ENCODE data around the gene ACVR1. TPM values are rescaled to one million over a fixed set of nuclear protein-coding genes. Genes with fewer than 3 reads are reported as not detected.
A peak's percentile ranks its signal among the peaks of the same experiment; 100 is the strongest.

Gene ACVR1
- polyA plus RNA-seq, 1 of the 3 experiments (the other 2 are of a cell fraction): 22.4 TPM

GRCh38 chr2:157833721-157834120, 42.4 kb downstream of the ACVR1 start:
- no peaks in the 10 kb centered on the region for H4K20me1 ChIP-seq (ENCODE audit: insufficient read depth)
- peaks cover 31 to 56% of the 10 kb centered on the region in 2 experiments for H3K4me1 ChIP-seq (ENCODE audit: control insufficient read depth in 1 of 2, insufficient read depth in 2 of 2, low read depth in 1 of 2, low read length in 1 of 2)
- no peak overlapping the region for H2AFZ ChIP-seq (ENCODE audit: low read depth)
- 97% methylated on average over 1 of the region's 1 CpG for WGBS (ENCODE audit: low lambda C conversion rate)
- no peaks in the 10 kb centered on the region for H3K36me3 ChIP-seq (replicated peaks in 1 of 2; ENCODE audit: control insufficient read depth in 1 of 2, insufficient read depth in 2 of 2, low read length in 1 of 2)
- no peaks in the 10 kb centered on the region for H3K27me3 ChIP-seq (ENCODE audit: insufficient read depth)
- POLR2A ChIA-PET: interaction anchor here (0.6 kb wide), 1 partner anchor 651 kb away, joined by 3 read pairs; no protein-coding TSS in a partner anchor
- H3K9me3 ChIP-seq: no peaks in the 10 kb centered on the region
- TF ChIP-seq FOXJ3 (CRISPR knock-in tag; IDR thresholded peaks at IDR 0.05) (no peak), ELF1 (IDR thresholded peaks at IDR 0.05) (no peak), MAX (IDR thresholded peaks at IDR 0.05; ENCODE audit: low read depth) (no peak), RXRA (IDR thresholded peaks at IDR 0.05; ENCODE audit: borderline replicate concordance, low read depth) (no peak), JUND (IDR thresholded peaks at IDR 0.05) (no peak), POLR2AphosphoS5 (IDR thresholded peaks at IDR 0.05; ENCODE audit: low read depth, low read length) (no peak), RFX5 (IDR thresholded peaks at IDR 0.05; ENCODE audit: low read length) (no peak), RAD21 (IDR thresholded peaks at IDR 0.05; ENCODE audit: low read length) (no peak), GATA2 (CRISPR knock-in tag; IDR thresholded peaks at IDR 0.05) (no peak), TEAD4 (IDR thresholded peaks at IDR 0.05; ENCODE audit: borderline replicate concordance, insufficient read depth) (no peak), TAF1 (IDR thresholded peaks at IDR 0.05; ENCODE audit: borderline replicate concordance, low read depth, low read length) (no peak), CTCF (IDR thresholded peaks at IDR 0.05) (no peak), MXI1 (IDR thresholded peaks at IDR 0.05; ENCODE audit: low read depth, low read length) (no peak), USF1 (IDR thresholded peaks at IDR 0.05; ENCODE audit: borderline replicate concordance, low read depth) (no peak), YY1 (IDR thresholded peaks at IDR 0.05; ENCODE audit: low read depth) (no peak)
- DNase-seq: no peak
- H3K9ac ChIP-seq: no peak overlapping the region
- H3F3A ChIP-seq (replicated peaks; ENCODE audit: insufficient read depth): peaks cover 26% of the 10 kb centered on the region
- H3K4me3 ChIP-seq (ENCODE audit: low read depth in 2 of 2, low read length in 1 of 2): no peak overlapping the region
- CTCF ChIA-PET: interaction anchor here (1.4 kb wide), 1 partner anchor 138 kb away, joined by 4 read pairs; no protein-coding TSS in a partner anchor
- H3K4me2 ChIP-seq: no peak overlapping the region
- no peak overlapping the region for H3K27ac ChIP-seq (ENCODE audit: low read depth in 2 of 2, low read length in 1 of 2)
- H3K9me2 ChIP-seq: no peaks in the 10 kb centered on the region
- peaks cover 52% of the 10 kb centered on the region for H3K79me2 ChIP-seq (ENCODE audit: insufficient read depth)

- peak overlapping the region; percentile 49; the same call in 1 of the 2 replicates for H3K4me2 ChIP-seq
- ChIA-PET POLR2A (no interaction called here), CTCF (no interaction called here)
- no peak for TF ChIP-seq YY1 (IDR thresholded peaks at IDR 0.05; ENCODE audit: low read depth)
- TF ChIP-seq MAX (IDR thresholded peaks at IDR 0.05; ENCODE audit: low read depth): no peak
- peaks cover 57% of the 10 kb centered on the region for H3K79me2 ChIP-seq (ENCODE audit: insufficient read depth)
- peaks cover 16 to 38% of the 10 kb centered on the region in 2 experiments; a peak in 3 of 4 replicates for H3K4me1 ChIP-seq (ENCODE audit: control insufficient read depth in 1 of 2, insufficient read depth in 2 of 2, low read depth in 1 of 2, low read length in 1 of 2)
- peak overlapping the region; percentile 7 to 96; a peak in 3 of 4 replicates for H3K27ac ChIP-seq (ENCODE audit: low read depth in 2 of 2, low read length in 1 of 2)
- no peak for DNase-seq
- no peaks in the 10 kb centered on the region for H3K9me3 ChIP-seq
- H3K9ac ChIP-seq: no peak overlapping the region
- H3K36me3 ChIP-seq (replicated peaks in 1 of 2; ENCODE audit: control insufficient read depth in 1 of 2, insufficient read depth in 2 of 2, low read length in 1 of 2): no peaks in the 10 kb centered on the region
- no peak overlapping the region for H2AFZ ChIP-seq (ENCODE audit: low read depth)
- no peaks in the 10 kb centered on the region for H4K20me1 ChIP-seq (ENCODE audit: insufficient read depth)
- no peaks in the 10 kb centered on the region for H3K9me2 ChIP-seq
- H3F3A ChIP-seq (replicated peaks; ENCODE audit: insufficient read depth): peaks cover 16% of the 10 kb centered on the region
- H3K4me3 ChIP-seq (ENCODE audit: low read depth in 2 of 2, low read length in 1 of 2): no peak overlapping the region
- 79% methylated on average over 3 of the region's 3 CpGs for WGBS (ENCODE audit: low lambda C conversion rate)
- no peaks in the 10 kb centered on the region for H3K27me3 ChIP-seq (ENCODE audit: insufficient read depth)
These were observed 44.4 kb downstream of the ACVR1 start for GRCh38 chr2:157831573-157832315.

Data from SK-N-SH (cell line).